GM20431 (cell line): Measurements from ENCODE around the gene NUDT3.
"Not testable (repeated sequence)": the region's sequence is repeated elsewhere in the genome, so short reads cannot be mapped to it uniquely, and the experiment has no call there.

ENCODE experiments used
- in situ Hi-C: fragments of 300-500 bp; cut with MseI, MboI; formaldehyde crosslinking; loops from one replicate; pipeline ENCODE4 v1.15.0; 2020; ENCODE audit warnings: low sequenced_read_pairs; ENCODE audit not compliant: unreplicated experiment

The NUDT3 gene

GRCh38 chr6:34392497-34393190 lies at the start of gene NUDT3:
Gene NUDT3, minus strand, starts transcription at chr6:34392669. Its CDS starts 307 bp downstream, at chr6:34392362.
- in situ Hi-C loops = no loop called here

DNA sequence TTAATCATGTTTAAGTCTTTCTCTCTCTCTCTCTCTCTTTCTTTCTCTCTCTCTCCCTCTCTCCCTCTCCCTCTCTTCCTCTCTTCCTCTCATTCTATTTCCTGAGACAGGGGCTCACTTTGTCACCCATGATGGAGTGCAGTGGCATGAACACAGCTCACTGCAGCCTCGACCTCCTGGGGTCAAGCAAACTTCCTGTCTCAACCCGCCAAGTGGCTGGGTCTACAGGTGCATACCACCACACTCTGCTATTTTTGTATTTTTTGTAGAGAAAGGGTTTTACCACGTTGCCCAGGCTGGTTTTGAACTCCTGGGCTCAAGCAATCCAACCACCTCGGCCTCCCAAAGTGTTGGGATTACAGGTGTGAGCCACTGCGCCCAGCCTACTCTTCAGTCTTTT lies 49.1 kb upstream of the NUDT3 start:
- in situ Hi-C loops = no loop called here

DNA sequence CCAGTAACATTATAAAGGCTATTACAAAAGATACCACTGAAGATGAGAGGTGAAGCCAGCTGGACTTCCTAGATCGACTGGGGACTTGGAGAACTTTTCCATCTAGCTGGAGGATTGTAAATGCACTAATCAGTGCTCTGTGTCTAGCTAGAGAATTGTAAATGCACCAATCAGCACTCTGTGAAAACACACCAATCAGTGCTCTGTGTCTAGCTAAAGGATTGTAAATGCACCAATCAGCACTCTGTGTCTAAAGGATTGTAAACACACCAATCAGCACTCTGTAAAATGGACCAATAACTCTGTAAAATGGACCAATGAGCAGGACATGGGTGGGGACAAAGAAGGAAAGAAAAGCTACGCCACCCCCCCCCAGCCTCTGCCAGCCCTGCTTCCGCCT lies 47.0 kb upstream of the NUDT3 start:
- in situ Hi-C loops = no loop called here

DNA sequence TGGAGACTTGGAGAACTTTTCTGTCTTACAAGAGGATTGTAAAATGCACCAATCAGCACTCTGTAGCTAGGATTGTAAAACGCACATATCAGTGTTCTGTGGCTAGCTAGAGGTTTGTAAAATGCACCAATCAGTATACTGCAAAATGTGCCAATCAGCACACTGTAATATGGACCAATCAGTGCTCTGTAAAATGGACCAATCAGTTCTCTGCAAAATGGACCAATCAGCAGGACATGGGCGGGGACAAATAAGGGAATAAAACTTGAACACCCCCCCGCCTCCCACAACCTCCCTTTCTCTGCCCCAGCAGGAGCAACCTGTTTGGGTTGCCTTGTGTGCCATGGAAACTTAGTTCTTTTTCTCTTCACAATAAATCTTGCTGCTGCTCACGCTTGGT lies 46.2 kb upstream of the NUDT3 start:
- in situ Hi-C loops = no loop called here

DNA sequence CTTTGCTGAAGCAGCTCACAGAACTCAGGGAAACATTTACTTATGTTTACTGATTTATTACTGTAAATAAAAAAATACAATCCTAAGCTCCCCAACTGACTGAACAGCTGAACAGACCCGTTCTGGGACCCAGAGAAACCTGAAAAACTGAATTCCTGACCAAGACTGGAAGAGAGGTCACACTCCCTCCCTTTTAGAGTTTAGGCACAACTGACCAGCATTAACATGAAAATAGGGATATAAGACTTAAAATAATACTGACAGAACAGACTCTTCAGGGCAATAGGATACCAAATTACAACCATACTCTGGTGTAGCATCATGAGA lies 45.1 kb upstream of the NUDT3 start:
- in situ Hi-C loops = no loop called here

DNA sequence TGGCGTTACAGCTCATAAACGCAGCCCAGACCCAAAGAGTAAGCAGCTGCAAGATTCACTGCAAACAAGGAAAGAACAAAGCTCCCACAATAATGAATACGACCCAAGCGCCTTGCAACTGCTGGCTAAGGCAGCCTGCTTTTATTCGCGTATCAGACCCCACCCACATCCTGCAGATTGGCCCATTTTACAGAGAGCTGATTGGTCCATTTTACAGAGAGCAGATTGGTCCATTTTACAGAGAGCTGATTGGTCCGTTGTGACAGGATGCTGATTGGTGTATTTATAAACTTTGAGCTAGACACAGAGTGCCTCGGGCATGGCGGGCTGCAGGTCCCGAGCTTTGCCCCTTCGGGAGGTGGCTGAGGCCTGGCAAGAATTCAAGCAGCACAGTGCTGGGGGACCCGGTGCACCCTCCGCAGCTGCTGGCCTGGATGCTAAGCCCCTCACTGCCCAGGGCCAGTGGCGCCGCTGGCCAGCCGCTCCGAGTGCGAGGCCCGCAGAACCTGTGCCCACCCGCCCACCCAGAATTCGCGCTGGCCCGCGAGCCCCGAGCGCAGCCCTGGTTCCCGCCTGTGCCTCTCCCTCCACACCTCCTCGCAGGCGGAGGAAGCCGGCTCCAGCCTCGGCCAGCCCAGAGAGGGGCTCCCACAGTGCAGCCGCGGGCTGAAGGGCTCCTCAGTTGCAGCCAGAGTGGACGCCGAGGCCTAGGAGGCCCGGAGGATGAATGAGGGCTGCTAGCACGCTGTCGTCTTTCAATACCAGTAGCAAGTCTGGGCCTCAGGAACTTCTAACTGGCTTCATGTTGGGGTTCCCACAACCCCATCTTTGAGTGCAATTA lies 44.6 kb upstream of the NUDT3 start:
- in situ Hi-C loops = no loop called here

- in situ Hi-C loops = no loop called here
Observed at GRCh38 chr6:34435916-34436315, 43.4 kb upstream of the NUDT3 start.

DNA sequence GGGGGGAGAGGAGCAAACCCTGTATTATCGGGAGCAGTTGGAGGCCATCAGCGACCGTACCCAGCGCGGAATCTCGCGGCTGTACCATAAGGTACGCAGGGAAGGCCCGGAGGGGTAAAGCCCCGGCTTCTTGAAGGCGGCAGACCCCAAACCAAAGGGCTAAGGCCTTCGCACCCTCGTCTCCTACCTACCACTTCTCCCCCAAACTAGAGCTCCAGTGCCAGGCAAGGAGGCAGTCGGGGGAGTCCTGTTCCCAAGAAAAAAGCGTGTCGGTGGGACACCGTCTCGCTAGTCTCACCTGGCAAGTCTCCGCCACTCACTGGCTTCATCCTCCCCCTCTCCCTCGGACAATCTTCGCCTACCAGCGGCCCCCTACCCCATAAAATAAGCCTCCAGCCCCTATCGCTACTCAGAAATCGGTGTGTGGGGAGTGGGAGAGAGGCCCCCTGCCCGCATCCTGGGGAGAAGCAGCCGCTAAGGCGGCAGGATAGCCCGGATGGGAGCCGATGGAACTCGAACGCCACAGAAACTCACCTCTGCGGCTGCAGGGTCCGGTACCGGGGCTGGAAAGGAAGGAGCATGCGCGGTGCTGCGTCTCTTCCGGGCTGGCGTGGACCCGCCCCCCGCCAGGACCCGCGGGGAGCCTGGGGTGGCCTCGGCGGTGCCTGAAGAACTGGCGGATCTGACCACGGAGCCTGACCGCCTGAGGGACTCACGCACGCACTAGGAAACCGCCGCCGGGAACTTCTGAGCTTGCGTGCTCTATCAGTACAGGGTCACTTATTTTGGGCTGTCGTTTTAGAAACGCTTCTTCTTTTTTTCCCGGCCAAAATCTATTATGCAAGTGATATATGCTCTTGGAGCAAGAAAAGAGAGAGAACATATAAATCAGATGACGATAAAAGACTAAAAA lies 33.3 kb upstream of the NUDT3 start, which contains the start of gene RPS10:
TSS of gene RPS10 (minus strand) at position 572 of the 913 bp plus-strand sequence. CDS start 848 bp downstream, outside the sequence.
- in situ Hi-C loops = no loop called here

DNA sequence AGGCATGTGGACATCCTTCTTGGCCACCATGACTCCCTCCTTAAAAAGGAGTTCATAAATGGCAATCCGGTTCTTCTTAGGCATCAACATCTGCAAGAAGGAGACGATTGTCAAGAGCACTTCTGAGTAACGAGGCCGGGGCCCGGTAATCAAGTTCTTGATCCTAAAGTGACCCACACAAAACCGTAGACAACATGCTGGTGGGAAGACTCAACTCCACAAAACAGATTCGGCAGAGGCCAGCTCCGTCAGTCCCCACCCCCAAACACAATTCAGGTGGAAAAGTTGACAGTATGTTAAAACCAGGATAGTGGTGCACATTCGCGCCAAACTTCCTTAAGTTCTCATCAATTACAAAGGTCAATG lies 32.6 kb upstream of the NUDT3 start:
- in situ Hi-C loops = no loop called here

DNA sequence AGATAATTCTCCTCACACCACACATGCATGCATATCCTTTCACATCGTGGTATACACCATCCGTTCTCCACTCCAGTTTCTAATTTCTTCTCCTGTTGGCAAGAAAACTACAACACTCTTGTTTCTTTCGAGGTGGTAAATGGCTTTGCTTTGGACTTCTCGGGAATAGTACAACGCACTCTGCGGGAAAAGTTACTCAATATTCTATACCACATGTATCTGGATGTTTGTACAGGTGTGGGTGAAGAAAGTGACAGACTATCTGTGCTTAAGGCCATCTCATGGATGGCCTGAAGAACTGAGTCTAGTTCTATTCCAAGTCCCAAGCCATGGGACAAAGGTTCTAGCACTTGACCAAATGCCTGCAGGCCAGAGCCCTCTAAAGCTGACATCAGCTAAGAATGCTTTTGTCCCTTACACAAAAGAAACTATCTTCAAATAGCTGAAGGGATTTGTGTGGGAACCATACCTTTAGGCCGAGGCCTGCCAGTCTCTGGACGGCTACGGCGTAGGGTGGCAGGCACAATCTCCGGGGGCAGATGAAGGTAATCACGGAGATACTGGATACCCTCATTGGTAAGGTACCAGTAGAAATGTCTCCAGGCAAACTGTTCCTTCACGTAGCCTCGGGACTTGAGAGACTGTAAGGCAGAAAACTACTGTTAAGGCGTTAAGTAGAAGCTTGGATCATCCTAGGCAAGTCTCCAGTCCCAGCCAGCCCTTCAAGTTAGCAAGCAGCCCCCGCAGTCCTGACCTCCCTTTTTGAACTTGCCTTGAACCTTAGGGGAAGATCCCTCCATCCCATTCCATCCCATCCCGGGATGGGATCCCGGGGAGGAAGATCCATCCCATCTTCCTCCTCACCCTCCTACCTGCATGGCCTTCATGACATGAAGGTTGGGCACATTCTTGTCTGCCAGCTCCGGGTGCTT lies 32.0 kb upstream of the NUDT3 start:
- in situ Hi-C loops = no loop called here

GRCh38 chr6:34423254-34423653 lies 30.8 kb upstream of the NUDT3 start:
- in situ Hi-C loops = no loop called here

DNA sequence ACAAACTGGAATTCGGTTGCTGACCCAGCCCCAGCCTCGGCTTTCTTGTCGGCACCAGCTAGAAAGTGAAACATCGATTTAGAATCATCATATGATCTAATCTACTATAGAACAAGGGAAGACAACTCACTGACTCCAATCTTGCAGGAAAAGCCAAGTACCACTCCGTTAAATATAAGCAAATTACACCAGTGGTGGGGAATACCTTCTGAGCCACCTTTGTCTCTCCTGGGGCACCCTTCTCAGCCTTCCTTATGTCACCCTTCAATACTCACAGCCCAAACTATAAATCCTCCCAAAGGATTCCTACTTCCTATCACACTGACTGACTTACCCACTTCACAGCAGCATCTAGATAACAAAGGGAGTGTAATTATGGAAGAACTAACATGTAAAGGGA lies 25.9 kb upstream of the NUDT3 start:
- in situ Hi-C loops = loop anchor here (10.0 kb wide), 1 partner anchor 174 kb away; the partner anchor contains the start of gene SMIM29

GRCh38 chr6:34416877-34417371 lies 24.5 kb upstream of the NUDT3 start:
- in situ Hi-C loops = loop anchor here (10.0 kb wide), 1 partner anchor 172 kb away; the partner anchor contains the start of gene SMIM29

DNA sequence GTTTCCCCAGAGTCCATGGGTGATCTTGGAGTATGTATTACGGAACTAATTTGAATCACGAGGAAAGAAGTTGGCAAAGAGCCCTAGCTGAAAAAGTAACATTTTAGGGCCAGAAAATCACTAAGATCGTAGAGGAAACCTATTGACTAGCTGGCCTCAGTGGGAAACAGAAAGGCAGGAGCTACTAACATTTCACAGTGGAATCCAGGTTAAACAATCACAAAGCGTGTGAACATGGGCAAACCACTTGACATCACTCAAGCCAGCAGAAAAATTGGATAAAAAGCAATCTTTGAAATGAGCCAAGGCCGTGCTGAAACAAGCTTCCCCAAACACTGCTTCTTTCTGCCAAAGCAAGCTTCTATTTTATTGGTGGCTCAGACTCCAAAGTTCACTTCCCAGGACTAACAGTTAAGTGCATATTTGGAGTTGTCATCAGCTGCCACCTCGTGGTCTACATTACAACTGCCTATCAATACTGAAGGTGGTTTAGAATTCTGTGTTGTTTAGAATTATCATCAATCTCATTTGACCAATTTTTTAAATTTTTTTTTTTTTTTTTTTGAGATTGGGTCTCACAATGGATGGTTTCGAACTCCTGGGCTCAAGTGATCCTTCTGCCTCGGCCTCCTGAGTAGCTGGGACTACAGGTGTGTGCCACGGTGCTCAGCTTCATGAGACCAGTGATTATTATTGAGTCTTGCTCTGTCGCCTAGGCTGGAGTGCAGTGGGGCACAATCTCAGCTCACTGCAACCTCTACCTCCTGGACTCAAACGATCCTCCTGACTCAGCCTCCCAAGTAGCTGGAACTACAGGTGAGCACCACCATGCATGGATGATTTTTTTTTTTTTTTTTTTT lies 22.8 kb upstream of the NUDT3 start:
- in situ Hi-C loops = loop anchor here (10.0 kb wide), 1 partner anchor 170 kb away; the partner anchor contains the start of gene SMIM29

- in situ Hi-C loops = loop anchor here (10.0 kb wide), 1 partner anchor 168 kb away; the partner anchor contains the start of gene SMIM29
Observed at GRCh38 chr6:34412643-34413214, 20.3 kb upstream of the NUDT3 start.

DNA sequence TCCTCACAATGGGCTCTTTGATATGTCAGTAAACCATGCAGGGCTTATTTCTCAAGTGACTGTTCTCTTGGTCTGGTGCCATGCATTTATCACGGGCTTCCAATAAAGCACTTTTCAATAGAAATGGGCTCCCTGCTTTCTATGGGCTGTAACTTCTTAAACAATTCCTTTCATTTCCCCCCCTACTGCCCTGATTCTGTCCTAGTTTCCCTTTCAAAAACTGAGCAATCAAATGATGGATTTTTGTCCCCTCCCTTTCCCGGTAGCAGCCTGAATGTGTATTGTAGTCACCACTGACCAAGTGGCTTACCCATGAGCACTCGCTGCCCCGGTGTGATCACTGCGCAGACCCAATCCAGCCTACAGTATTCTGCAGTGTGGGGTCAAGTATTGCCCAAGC lies 19.5 kb upstream of the NUDT3 start:
- in situ Hi-C loops = loop anchor here (10.0 kb wide), 1 partner anchor 167 kb away; the partner anchor contains the start of gene SMIM29

- in situ Hi-C loops = not testable (repeated sequence)
Observed at GRCh38 chr6:34407915-34408314, 15.4 kb upstream of the NUDT3 start.

DNA sequence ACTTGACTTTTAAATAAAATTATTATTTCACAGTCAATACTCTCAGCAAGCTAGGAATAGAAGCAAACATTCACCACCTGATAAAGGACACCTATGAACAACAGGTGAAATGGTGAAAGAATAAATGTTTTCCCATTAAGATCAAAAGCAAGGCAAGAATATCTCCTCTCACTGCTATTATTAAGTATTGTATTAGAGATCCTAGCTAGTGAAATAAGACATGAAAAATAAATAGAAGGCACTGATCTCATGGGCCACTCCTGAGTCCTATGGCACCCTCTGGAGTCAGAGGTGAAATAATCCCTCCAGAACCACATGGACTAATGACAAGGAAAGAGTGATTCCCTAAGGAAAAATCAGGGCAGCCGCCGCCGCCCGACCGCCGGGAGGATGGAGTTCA lies 4.0 kb upstream of the NUDT3 start:
- in situ Hi-C loops = no loop called here
